Prostate gland (tissue), 2 donors: Measurements from ENCODE around the gene ARFGAP3.

Experiments
- POLR2A ChIP-seq: fragments of 450-650 bp; IDR thresholded peaks from one replicate; pipeline ENCODE4 v1.6.1; 2016; ENCODE audit warnings: antibody characterized with exemption, mild to moderate bottlenecking
- TF ChIP-seq, protein P1 (sequence below), 4 experiments: fragments of 200-600 bp in 2 of 4; fragments of 450-650 bp in 2 of 4; sonication (generic) in 2 of 4; IDR thresholded peaks; 1 replicate in 3 of 4; 2 replicates in 1 of 4; pipeline ENCODE4 v1.5.1; 2016 to 2019; ENCODE audit warnings: antibody characterized with exemption in 4 of 4, mild to moderate bottlenecking in 2 of 4, moderate library complexity in 2 of 4

DNA sequence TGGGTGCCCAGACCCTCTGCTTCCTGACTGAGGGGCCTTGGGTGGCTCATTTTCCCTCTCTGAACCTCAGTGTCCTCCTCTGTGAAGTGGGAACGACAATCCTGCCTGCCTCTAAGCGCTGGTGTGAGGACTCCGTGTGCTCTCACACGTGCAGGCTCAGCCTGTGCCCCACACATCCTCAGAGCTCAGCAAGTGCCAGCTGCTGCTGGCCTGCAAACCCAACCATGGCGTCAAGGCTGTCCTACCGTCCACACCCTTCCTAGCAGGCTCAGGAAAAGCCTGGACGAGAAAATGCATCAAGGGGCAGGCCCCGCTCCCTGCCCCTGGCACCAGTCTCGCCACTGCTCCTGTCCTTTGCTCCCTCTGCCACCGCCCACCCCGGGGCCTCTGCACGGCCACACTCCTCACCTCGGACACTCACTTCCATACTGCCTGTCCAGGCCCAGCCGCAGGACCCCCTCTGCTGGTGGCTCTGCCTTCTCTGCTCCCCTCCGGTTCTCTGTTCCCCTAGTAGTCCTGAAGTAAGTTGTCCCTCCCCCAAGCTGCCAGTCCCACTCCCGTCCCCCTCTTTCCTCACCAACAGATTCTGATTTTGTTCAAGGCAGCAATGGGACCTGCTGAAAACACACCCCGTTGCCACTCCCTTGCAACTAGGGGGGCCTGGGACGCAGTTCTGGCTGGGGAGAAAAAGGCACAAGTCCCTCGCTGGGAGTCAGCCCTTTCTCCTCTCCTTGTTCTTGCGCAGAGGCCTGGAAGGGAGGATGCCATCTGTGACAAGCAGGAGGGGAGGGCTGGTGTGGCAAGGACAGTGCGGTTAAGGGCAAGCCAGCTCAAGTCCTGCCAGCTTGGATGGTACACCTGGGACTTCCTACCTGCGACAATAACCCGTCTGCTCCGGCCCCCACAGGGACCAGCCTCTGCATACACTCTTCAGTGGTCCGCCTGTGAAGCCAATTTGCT, 62.2 kb downstream of the ARFGAP3 start:
- TF ChIP-seq, protein P1, sequence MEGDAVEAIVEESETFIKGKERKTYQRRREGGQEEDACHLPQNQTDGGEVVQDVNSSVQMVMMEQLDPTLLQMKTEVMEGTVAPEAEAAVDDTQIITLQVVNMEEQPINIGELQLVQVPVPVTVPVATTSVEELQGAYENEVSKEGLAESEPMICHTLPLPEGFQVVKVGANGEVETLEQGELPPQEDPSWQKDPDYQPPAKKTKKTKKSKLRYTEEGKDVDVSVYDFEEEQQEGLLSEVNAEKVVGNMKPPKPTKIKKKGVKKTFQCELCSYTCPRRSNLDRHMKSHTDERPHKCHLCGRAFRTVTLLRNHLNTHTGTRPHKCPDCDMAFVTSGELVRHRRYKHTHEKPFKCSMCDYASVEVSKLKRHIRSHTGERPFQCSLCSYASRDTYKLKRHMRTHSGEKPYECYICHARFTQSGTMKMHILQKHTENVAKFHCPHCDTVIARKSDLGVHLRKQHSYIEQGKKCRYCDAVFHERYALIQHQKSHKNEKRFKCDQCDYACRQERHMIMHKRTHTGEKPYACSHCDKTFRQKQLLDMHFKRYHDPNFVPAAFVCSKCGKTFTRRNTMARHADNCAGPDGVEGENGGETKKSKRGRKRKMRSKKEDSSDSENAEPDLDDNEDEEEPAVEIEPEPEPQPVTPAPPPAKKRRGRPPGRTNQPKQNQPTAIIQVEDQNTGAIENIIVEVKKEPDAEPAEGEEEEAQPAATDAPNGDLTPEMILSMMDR (IDR thresholded peaks at IDR 0.05): no peak
- TF ChIP-seq POLR2A: no peak
